Colonic mucosa (tissue), 4 donors: ENCODE data around the gene CCL2. TPM values are rescaled to one million over a fixed set of nuclear protein-coding genes. Genes with fewer than 3 reads are reported as not detected.
A peak's percentile ranks its signal among the peaks of the same experiment; 100 is the strongest.

Experiments used
- DNase-seq: peaks from one replicate; pipeline ENCODE4 v3.0.0-alpha.2; 2020
- H3K27ac ChIP-seq: fragments of 200-600 bp; one replicate; pipeline ENCODE4 v1.8.0; 2021
- H3K27me3 ChIP-seq: fragments of 200-600 bp; one replicate; pipeline ENCODE4 v1.8.0; 2021
- H3K36me3 ChIP-seq: fragments of 200-600 bp; one replicate; pipeline ENCODE4 v1.8.0; 2021
- H3K4me1 ChIP-seq: fragments of 200-600 bp; one replicate; pipeline ENCODE4 v1.8.0; 2021; ENCODE audit warnings: mild to moderate bottlenecking
- H3K4me3 ChIP-seq: fragments of 200-600 bp; one replicate; pipeline ENCODE4 v1.8.0; 2021
- H3K9ac ChIP-seq, 2 donors: one replicate each; pipeline ENCODE4 v1.7.0; 2013; ENCODE audit warnings: control low read depth in 2 of 2, low read depth in 2 of 2, low read length in 2 of 2
- H3K9me3 ChIP-seq: fragments of 200-600 bp; one replicate; pipeline ENCODE4 v1.8.0; 2021
- intact Hi-C: fragments of 100-400 bp; cut with DNase I; formaldehyde crosslinking; loops from one replicate; pipeline ENCODE4 v1.14.1; 2022
- total RNA-seq, 2 donors: library from RNA; stranded (reverse); fragmentation: NEBNext Ultra II Directional in 1 of 2; extraction: Animal tissue kit (Norgen Biotek cat#: 25700) in 1 of 2; gene quantifications; one replicate each; pipeline ENCODE4 v1.2.1, GENCODE V29; 2021
- TF ChIP-seq, protein P1 (sequence below): fragments of 200-600 bp; IDR thresholded peaks from one replicate; pipeline ENCODE4 v1.8.0; 2022; ENCODE audit warnings: antibody characterized with exemption, mild to moderate bottlenecking
- donor health status: healthy.
- donor health status: DM: no; HTN: no; CAD: no.
- donor health status: DM: no; HTN: no; CAD: no.

CCL2 gene
- total RNA-seq, 2 donors from 2014 or later: 4.2 to 96.2 TPM

GRCh38 chr17:34246881-34247280, 8.2 kb upstream of the CCL2 start:
- H3K36me3 ChIP-seq: no peaks in the 10 kb centered on the region
- H3K9ac ChIP-seq: no peak overlapping the region
- H3K4me1 ChIP-seq: no peaks in the 10 kb centered on the region
- TF ChIP-seq, protein P1, sequence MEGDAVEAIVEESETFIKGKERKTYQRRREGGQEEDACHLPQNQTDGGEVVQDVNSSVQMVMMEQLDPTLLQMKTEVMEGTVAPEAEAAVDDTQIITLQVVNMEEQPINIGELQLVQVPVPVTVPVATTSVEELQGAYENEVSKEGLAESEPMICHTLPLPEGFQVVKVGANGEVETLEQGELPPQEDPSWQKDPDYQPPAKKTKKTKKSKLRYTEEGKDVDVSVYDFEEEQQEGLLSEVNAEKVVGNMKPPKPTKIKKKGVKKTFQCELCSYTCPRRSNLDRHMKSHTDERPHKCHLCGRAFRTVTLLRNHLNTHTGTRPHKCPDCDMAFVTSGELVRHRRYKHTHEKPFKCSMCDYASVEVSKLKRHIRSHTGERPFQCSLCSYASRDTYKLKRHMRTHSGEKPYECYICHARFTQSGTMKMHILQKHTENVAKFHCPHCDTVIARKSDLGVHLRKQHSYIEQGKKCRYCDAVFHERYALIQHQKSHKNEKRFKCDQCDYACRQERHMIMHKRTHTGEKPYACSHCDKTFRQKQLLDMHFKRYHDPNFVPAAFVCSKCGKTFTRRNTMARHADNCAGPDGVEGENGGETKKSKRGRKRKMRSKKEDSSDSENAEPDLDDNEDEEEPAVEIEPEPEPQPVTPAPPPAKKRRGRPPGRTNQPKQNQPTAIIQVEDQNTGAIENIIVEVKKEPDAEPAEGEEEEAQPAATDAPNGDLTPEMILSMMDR: no peak
- no peak for DNase-seq
- no peaks in the 10 kb centered on the region for H3K27me3 ChIP-seq
- intact Hi-C loops: no loop called here
- H3K4me3 ChIP-seq: no peak overlapping the region
- H3K27ac ChIP-seq: no peak overlapping the region
- H3K9me3 ChIP-seq: no peaks in the 10 kb centered on the region

- TF ChIP-seq, protein P1: no peak
Observed at GRCh38 chr17:34248511-34249024, 6.5 kb upstream of the CCL2 start.

DNA sequence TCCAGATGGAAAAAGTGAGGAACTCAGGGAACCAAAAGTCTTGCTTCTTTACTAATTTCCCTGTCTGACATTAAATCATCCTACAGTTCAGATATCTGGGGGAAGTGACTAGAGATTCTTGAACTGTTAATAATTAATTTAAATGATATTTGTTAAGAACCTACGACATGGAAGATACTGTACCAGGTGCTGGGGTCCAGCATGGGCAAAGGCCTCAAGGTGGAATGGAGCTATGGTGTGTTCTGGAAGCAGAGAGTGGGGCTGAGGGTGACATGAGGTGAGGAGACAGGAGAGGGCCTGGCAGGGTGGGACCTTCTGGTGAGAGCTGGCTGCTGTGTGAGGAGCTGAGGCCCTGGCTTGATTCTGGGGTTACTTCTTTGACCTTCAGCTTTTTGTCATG, 6.0 kb upstream of the CCL2 start:
- H3K36me3 ChIP-seq: no peaks in the 10 kb centered on the region
- H3K4me3 ChIP-seq: no peak overlapping the region
- H3K27ac ChIP-seq: peak overlapping the region; percentile 40
- no peak overlapping the region for H3K9ac ChIP-seq
- no peaks in the 10 kb centered on the region for H3K27me3 ChIP-seq
- TF ChIP-seq, protein P1: no peak
- no peaks in the 10 kb centered on the region for H3K4me1 ChIP-seq
- DNase-seq: no peak
- no peaks in the 10 kb centered on the region for H3K9me3 ChIP-seq
- intact Hi-C loops: no loop called here

More at GRCh38 chr17:34248511-34249024, 6.5 kb upstream of the CCL2 start:
- Histone ChIP-seq H3K36me3 (no peaks in the 10 kb centered on the region), H3K27ac (peak overlapping the region; percentile 40), H3K4me1 (no peaks in the 10 kb centered on the region), H3K9me3 (no peaks in the 10 kb centered on the region), H3K4me3 (no peak overlapping the region), H3K27me3 (no peaks in the 10 kb centered on the region), H3K9ac (no peak overlapping the region)
- DNase-seq: no peak
- intact Hi-C loops: no loop called here

DNA sequence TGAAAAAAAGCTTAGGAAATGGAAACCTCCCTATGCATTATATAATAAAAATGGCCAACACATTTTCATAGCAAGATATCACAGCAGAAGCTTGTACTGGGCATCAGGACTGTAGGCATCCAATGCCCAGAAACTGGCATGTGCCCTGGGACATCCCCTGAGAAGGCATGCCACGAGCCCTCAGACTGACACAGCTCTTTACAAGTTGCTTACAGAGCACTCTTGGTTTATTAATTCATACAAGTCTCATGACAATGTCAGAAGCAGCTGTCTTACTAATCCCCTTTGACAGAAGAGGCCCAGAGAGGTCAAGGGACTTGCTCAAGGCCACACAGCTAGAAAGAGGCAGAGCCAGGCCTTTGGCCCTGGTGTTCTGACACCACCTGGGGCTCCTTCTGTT, 5.6 kb upstream of the CCL2 start:
- Histone ChIP-seq H3K27me3 (no peaks in the 10 kb centered on the region), H3K27ac (peak overlapping the region; percentile 40), H3K9ac (no peak overlapping the region), H3K36me3 (no peaks in the 10 kb centered on the region), H3K4me1 (no peaks in the 10 kb centered on the region), H3K9me3 (no peaks in the 10 kb centered on the region), H3K4me3 (no peak overlapping the region)
- DNase-seq: no peak
- intact Hi-C loops: no loop called here
- TF ChIP-seq, protein P1: no peak

DNA sequence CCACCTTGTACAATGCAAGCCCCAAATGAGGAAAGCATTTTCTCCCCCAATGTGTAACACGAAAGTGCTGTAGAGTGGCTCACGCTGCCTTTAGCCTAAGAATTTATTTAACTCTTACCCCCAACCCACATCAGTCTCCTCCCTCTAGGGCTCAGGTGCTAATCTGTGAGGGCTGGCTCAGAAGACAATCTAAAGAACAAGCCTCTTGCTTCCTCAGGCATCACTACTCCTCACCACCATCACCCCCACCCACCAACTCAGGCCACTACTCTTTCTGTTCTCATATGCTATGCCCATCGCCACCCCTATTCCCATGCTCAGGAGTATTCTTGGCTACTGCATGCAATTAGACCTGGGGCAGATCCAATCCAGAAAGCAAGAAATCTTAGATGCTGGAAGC, 3.9 kb upstream of the CCL2 start:
- no peak overlapping the region for H3K4me3 ChIP-seq
- TF ChIP-seq, protein P1: no peak
- H3K36me3 ChIP-seq: no peaks in the 10 kb centered on the region
- no peaks in the 10 kb centered on the region for H3K27me3 ChIP-seq
- no peak overlapping the region for H3K9ac ChIP-seq
- no peak for DNase-seq
- no peaks in the 10 kb centered on the region for H3K9me3 ChIP-seq
- intact Hi-C loops: no loop called here
- H3K27ac ChIP-seq: no peak overlapping the region
- no peaks in the 10 kb centered on the region for H3K4me1 ChIP-seq
